HG03565 (cell line): ENCODE results near the gene CYP11A1.
A peak's percentile ranks its signal among the peaks of the same experiment; 100 is the strongest.

Source experiments
- ATAC-seq: cut with Tn5 transposase; IDR thresholded peaks from one replicate; pipeline ENCODE4 v1.9.1; 2021; ENCODE audit warnings: mild to moderate bottlenecking, moderate library complexity; ENCODE audit not compliant: unreplicated experiment

CYP11A1 gene

DNA sequence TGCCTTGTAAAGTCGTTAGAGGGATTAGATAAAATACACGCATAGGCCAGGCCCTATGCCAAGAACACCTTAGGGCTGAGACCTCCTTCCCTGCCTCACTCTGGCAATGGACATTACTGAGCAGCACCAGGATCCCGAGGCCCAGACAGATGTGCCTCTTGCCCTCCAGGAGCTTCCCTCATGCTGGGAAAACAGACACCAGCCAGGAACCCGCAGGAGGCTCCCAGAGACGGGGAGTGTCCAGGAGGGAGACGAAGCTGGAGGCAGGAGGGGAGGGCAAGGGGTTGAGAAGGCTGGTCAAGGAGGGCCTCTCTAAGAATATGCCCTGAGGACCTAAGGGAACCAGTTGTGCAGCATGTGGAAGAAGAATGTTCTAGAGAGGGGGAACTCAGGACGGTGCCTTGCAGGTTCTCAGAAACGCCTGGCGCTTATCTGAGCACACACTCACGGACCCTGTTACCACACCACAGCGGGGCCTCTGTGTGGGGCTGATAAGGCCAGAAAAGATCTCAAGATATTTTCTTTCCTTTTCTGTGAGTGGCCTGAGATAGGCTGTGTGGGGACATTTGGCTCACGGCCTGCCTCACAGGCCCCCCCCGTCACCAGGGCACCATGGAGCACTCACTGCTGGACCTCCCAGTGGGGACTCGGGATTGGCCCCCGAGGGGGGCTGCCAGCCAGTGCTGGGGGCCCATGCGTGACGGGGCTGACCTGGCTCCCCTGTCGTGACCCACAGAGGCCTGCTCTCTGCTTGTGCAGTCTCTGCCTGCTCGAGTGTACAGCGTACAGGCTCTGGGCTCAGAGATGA lies 22.0 kb upstream of the CYP11A1 start:
- no peak for ATAC-seq

- ATAC-seq = no peak
Observed at GRCh38 chr15:74388363-74388951, 21.0 kb upstream of the CYP11A1 start.

GRCh38 chr15:74387621-74388362 lies 20.3 kb upstream of the CYP11A1 start:
- ATAC-seq = no peak

- no peak for ATAC-seq
Observed at GRCh38 chr15:74387141-74387541, 19.7 kb upstream of the CYP11A1 start.

- ATAC-seq = no peak
Observed at GRCh38 chr15:74386496-74387140, 19.2 kb upstream of the CYP11A1 start.

- ATAC-seq = no peak
Observed at GRCh38 chr15:74385733-74386132, 18.3 kb upstream of the CYP11A1 start.

GRCh38 chr15:74384881-74385643 lies 17.6 kb upstream of the CYP11A1 start:
- peak; percentile 53 for ATAC-seq

DNA sequence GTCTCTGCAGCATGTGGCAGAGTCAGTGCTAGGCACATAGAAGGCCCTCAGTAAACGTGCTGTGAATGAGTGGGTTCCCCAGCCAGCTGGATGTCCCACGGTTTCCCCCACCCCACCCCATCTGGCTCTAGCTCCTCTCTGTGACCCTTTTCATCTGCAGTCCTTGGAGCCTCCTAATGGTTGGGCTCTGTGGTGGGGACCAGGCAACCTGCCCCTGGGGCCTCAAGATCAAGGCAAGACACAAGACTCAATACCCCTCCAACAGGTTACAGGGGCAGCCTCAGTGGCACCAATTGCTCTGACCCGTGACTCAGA lies 17.1 kb upstream of the CYP11A1 start:
- no peak for ATAC-seq

DNA sequence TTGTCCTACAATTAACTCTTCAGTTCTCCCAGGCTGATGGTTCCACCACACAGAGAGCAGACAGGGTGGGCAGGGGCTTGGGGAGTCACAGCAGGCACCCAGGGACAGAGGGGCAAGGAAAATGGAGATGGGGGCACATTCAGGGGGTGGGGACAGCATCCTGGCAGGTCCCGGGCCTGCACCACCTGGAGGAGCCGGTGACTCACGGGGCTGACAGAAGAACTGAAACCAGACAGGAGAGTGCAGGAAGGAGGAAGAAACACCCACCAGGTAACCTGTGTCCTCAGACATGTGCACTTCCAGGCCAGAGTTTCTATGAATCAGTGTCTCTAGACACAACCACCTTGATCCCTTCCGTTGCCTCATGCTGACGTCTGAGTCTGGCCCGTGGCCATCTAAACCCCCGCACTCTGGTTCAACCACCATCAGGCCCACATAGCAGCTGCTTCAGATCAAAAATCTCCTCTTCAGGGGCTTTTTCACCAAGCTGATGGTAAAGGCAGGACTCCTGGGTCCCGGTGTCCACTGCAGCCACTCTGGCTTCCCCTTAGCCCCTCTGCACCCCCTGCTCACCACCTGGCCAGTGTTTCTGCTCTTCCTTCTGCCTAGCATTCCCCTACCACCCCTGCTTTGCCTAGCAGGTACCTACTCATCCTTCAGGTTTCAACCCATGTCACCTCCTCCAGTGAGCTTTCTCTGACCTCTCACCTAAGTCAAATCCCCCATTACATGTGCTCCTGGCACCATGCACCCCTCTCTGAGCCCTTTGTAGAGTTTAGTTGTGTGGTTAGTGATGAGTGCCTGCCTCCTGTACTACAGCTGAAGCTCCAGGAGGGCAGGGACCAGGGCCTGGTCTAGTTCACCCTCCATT lies 16.5 kb upstream of the CYP11A1 start:
- peak; percentile 42 for ATAC-seq

DNA sequence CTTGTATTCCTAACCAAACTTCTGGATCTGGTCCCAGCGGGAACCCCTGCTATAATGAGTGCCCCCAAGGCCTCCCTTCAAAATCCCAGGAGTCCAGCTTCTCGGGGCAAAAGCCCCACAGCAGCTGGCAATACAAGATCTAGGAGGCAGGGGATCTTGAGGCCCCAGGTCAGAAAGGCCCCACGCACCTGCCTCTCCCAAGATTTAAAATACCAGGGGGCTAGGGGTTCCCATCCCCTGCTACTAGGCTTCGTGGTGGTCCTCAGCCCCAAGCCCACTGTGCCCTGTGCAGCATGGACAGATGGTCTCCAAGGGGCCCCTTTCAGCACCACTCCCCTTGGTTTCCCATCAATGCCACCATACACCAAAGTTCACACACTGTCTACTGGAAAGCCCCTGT lies 15.8 kb upstream of the CYP11A1 start:
- ATAC-seq = no peak

GRCh38 chr15:74382004-74382816 lies 14.8 kb upstream of the CYP11A1 start:
- ATAC-seq = no peak

- ATAC-seq = no peak
Observed at GRCh38 chr15:74381481-74381880, 14.0 kb upstream of the CYP11A1 start.

GRCh38 chr15:74381190-74381453 lies 13.7 kb upstream of the CYP11A1 start:
- no peak for ATAC-seq

DNA sequence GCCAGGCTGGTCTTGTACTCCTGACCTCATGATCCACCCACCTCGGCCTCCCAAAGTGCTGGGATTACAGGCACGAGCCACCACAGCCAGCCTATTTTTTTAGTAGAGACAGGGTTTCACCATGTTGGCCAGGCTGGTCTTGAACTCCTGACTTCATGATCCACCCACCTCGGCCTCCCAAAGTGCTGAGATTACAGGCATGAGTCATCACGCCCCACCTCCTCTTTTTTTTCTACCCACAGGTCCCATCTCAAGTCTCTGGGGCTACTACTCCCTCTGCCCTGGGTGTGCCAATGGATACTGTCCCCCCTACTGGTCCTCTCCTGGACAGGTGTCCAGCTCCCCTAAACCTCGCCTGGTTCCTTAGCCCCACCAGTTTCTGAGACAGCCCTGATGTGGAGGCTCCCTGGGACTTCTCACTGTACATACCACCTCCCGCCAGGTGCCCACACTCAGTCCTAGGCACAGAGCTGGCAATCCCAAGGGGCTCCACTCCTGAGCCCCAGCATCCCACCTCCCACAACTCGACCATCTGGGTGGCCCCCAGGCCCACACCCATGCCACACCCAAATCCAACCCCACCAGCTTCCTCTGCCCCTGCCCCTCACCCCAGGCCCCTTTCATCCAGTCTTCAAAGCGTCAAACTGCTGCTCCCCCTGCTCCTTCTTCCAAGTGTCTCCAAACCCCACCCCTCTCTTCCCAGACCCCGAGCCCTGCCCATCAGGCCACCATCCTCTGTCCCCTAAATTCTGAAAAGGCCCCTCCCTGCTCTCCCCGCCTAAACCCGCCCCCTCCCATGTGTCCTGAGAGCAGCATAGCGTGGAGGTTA lies 13.1 kb upstream of the CYP11A1 start:
- ATAC-seq = no peak

DNA sequence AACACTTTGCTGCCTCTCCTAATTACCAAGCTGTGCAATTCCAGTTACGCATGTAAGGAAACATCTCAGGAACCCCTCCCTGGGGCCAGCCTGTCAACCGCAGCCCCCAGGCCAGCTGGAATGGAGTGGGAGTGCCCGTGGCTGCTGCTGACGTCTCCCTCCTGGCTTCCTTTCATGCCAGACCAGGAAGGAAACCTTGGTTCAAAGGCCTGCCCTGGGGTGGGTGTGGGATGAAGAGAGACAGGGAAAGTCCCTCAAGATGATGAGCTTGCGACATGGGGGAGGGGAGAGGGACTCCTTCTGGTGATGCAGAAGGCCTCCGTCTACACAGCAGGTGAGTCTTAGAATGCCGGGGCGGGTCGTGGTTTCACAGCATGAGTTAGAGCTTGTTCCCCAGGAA lies 11.4 kb upstream of the CYP11A1 start:
- ATAC-seq = no peak

DNA sequence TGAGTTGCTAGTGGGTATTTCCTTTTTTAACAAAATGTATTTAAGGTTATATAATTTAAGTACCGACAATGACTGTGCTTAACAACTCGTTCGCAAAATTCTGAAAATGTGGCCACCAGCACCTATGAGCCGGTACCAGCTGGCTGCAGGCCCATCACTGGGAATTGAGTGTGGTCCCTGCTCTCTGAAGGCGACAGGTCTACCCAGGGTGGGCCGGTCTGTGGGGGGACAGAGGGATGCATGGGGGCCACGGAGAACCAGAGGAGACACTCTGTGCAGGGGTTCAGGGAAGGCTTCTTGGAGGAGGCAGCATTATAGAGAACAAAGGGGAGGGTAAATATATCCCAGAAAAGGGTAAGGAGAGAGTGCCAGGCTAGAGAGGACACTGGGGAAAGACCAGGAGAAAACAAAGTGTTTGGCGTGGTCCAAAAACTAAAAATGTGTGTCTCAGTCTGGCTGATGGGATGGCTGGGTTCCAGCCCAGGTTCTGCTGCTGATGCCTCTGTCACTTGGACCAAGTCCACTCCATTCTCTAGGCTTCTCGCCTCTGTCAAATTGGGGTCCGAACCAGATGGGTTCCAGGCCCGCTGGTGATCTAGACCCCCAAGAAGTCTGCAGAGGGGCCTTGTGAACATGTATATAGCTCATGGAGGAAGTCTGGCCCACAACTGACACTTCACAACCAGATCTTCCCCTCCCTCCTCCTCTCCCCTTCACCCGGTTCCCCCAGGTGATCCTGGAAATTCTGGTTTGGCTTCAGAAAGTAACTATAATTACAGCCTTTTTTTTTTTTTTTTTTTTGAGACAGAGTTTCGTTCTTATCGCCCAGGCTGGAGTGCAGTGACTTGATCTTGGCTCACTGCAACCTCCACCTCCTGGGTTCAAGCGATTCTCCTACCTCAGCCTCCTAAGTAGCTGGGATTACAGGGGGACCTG lies 10.7 kb upstream of the CYP11A1 start:
- no peak for ATAC-seq

- no peak for ATAC-seq
Observed at GRCh38 chr15:74376825-74377581, 9.6 kb upstream of the CYP11A1 start.
